ENCODE measurements around the gene CPD.

DNA sequence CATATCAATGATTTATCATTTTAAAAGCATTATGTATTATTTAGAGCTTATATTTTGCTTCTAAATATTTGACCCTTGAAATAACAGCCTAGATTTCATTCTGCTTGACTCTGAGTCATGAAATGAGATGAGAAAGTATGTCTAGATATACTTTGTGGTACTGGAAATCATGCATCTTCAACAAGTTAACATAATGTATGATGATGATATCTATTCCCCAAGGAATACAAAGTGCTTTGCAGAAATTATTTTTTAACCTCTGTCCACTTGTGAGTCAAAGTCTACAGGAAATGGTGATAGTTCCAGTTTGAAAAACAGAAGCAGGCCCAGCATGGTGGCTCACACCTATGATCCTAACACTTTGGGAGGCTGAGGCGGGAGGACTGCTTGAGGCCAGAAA is 134.6 kb downstream of the CPD start:
- no peak for TF ChIP-seq MYC (IDR thresholded peaks at IDR 0.05; ENCODE audit: borderline replicate concordance, low read length)
- TF ChIP-seq KDM5A (IDR thresholded peaks at IDR 0.05): no peak
- no peak for TF ChIP-seq POLR2A (IDR thresholded peaks at IDR 0.05; ENCODE audit: low read length)
